Stomach (tissue), 4 donors: ENCODE measurements around the gene TBC1D5.

Source experiments
- POLR2A ChIP-seq, 4 donors: fragments of 450-650 bp; IDR thresholded peaks; one replicate each; pipeline ENCODE4 v1.6.1; 2016; ENCODE audit warnings: antibody characterized with exemption in 4 of 4, control low read depth in 2 of 4, mild to moderate bottlenecking in 1 of 4, moderate library complexity in 1 of 4
- POLR2AphosphoS5 ChIP-seq, 3 donors: sonication (generic); formaldehyde crosslinking; IDR thresholded peaks; one replicate each; pipeline ENCODE4 v1.6.1; 2016; ENCODE audit warnings: antibody characterized with exemption in 3 of 3

DNA sequence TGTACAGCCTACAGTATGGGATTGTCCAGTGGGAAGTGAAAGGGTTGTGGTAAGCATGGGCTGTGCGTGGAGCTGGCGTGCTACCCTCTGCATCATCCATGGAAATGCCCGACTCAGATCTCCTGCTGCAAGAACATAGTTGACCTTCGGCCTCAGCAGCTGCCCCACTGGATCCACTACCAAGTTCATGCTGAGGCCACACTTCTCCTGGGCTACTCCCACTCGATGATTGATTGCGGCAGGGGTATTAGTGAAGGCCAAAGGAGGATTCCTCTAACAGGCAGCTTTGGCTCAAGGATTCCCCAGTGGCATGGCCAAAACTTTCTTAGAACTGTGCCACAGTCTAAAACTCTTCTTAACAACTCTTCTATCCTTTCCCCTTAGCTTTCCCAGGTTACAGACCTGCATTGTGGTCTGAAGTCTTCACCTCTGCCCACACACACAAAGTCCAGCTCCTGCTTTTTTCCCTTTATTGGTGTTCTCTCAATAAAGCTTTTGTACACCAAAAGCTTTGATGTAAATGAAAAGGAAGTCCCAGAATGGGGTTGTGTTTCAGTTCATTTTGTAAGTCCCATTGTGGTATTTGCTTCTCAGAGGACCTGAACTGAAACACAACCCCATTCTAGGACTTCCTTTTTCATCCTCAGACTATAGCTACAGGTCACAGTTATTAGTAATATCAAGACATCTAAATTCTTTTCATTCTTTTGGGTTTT, 4.9 kb upstream of the TBC1D5 start:
- TF ChIP-seq POLR2AphosphoS5 (IDR thresholded peaks at IDR 0.05) (no peak), POLR2A (IDR thresholded peaks at IDR 0.05) (no peak)
